ENCODE data around the gene C5orf22.
"Not testable (repeated sequence)": the region's sequence is repeated elsewhere in the genome, so short reads cannot be mapped to it uniquely, and the experiment has no call there.

Gene C5orf22

DNA sequence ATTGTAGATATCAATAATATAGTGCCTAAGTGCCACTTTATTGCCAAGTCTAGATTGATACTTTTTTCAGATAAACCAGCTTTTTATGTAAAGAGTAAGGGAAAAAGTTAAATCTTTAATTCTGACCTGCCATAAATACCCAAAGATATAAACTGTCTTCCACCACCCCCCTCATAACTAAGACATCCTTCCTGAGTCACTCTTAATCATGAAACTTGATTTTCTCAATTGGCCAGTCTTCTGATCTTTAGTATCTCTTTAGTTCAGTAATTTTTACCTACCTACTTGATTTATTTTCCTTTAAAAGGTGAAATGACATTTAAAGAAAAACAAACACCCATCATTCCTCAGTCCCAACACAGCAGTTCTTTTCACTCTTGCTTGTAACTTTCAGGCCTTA lies 21.8 kb downstream of the C5orf22 start:
- no peak overlapping the region for H3K4me3 ChIP-seq (ENCODE audit: low read depth, low read length)
- TF ChIP-seq, protein P1, sequence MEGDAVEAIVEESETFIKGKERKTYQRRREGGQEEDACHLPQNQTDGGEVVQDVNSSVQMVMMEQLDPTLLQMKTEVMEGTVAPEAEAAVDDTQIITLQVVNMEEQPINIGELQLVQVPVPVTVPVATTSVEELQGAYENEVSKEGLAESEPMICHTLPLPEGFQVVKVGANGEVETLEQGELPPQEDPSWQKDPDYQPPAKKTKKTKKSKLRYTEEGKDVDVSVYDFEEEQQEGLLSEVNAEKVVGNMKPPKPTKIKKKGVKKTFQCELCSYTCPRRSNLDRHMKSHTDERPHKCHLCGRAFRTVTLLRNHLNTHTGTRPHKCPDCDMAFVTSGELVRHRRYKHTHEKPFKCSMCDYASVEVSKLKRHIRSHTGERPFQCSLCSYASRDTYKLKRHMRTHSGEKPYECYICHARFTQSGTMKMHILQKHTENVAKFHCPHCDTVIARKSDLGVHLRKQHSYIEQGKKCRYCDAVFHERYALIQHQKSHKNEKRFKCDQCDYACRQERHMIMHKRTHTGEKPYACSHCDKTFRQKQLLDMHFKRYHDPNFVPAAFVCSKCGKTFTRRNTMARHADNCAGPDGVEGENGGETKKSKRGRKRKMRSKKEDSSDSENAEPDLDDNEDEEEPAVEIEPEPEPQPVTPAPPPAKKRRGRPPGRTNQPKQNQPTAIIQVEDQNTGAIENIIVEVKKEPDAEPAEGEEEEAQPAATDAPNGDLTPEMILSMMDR (IDR thresholded peaks at IDR 0.05; ENCODE audit: low read depth, low read length): no peak

GRCh38 chr5:31554552-31554951 lies 22.5 kb downstream of the C5orf22 start:
- H3K4me3 ChIP-seq (ENCODE audit: low read depth, low read length): no peak overlapping the region
- TF ChIP-seq, protein P1 (IDR thresholded peaks at IDR 0.05; ENCODE audit: low read depth, low read length): no peak

- TF ChIP-seq, protein P1 (IDR thresholded peaks at IDR 0.05; ENCODE audit: low read depth, low read length): no peak
- no peak overlapping the region for H3K4me3 ChIP-seq (ENCODE audit: low read depth, low read length)
Observed at GRCh38 chr5:31556461-31556860, 24.4 kb downstream of the C5orf22 start.

DNA sequence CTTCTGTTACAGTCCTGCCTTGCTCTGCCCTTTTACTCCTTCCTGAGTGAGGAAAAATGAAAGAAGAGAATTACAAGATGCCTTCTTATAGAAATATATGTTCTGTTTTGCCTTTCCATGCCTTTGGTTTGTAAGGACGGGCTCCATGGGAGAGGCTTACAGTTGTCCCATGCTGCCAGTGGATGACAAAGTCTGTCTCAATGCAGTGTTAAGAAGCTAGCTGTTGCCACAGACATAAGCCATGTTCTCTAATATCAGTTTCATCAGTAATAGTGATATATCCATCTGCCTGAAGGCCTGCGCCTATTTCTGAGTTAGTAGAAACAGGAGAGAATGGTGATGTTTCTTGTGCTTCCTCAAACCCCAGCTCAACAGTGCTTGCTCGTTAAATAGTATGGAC lies 27.8 kb downstream of the C5orf22 start:
- TF ChIP-seq, protein P1 (IDR thresholded peaks at IDR 0.05; ENCODE audit: low read depth, low read length): no peak
- no peak overlapping the region for H3K4me3 ChIP-seq (ENCODE audit: low read depth, low read length)

DNA sequence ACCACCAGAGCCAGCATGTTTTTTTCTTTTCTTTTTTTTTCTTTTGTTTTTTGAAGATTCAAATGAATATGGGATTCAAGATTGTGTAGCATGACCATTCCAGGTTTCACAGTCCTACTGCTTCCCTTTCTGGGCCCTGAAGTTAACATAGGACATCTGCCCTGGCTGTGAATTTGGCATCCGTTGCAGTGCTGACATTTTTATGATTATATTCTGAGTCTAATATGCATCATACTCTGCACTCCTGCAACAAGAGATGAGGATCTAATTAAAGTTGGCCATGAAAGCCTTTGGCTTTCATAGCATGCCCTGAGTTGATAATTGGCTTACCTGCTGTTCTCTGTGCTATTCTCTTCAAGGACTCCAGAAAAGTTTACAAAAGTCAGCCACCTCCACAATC lies 29.8 kb downstream of the C5orf22 start:
- TF ChIP-seq, protein P1 (IDR thresholded peaks at IDR 0.05; ENCODE audit: low read depth, low read length): no peak

DNA sequence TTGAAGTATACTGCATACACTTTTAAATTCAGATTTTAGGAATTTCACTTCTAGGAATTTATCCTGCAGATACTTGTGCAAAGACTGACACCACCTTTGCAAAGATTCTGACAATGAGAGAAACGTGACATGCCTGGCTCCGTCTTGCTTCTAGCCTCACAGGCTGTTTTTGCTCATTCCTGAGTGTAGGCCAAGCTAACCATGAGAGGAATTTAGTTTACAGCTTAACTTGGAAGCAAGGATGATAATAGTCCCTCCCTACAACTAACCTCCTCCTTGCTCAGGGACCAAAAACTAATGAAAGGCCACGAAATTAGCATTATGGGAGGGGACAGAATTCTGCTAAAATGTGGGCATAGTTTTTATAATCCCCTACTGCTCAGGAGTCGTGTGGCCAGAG lies 31.1 kb downstream of the C5orf22 start:
- TF ChIP-seq, protein P1 (IDR thresholded peaks at IDR 0.05; ENCODE audit: low read depth, low read length): no peak
- H3K4me3 ChIP-seq (ENCODE audit: low read depth, low read length): no peak overlapping the region

More for the DNA sequence above, 29.8 kb downstream of the C5orf22 start:
- H3K4me3 ChIP-seq (ENCODE audit: low read depth, low read length): no peak overlapping the region

- not testable (repeated sequence) for H3K4me3 ChIP-seq (ENCODE audit: low read depth, low read length)
Observed at GRCh38 chr5:31566362-31566761, 34.3 kb downstream of the C5orf22 start.

GRCh38 chr5:31568302-31568835 lies 36.3 kb downstream of the C5orf22 start:
- H3K4me3 ChIP-seq (ENCODE audit: low read depth, low read length): no peak overlapping the region
- TF ChIP-seq, protein P1 (IDR thresholded peaks at IDR 0.05; ENCODE audit: low read depth, low read length): no peak

All from WI38 (cell line).